Progenitor cell of endocrine pancreas (in vitro differentiated cells): ENCODE results near the gene REXO1. TPM values are rescaled to one million over a fixed set of nuclear protein-coding genes. Genes with fewer than 3 reads are reported as not detected.

ENCODE experiments used
- DNase-seq: peaks from one replicate; pipeline ENCODE4 v3.0.0; 2021; ENCODE audit warnings: low spot score; ENCODE audit not compliant: unreplicated experiment
- H3K27ac Mint-ChIP-seq: 2 replicates; pipeline ENCODE4 v1.8.0; 2021; ENCODE audit warnings: mild to moderate bottlenecking, moderate library complexity, mixed read lengths
- H3K27me3 Mint-ChIP-seq: 2 replicates; pipeline ENCODE4 v1.8.0; 2021; ENCODE audit warnings: mixed read lengths
- H3K36me3 Mint-ChIP-seq: 2 replicates; pipeline ENCODE4 v1.8.0; 2022; ENCODE audit warnings: mixed read lengths; ENCODE audit not compliant: insufficient read depth
- H3K4me1 Mint-ChIP-seq: 2 replicates; pipeline ENCODE4 v1.8.0; 2021; ENCODE audit warnings: low read depth, mixed read lengths
- H3K4me3 Mint-ChIP-seq: 2 replicates; pipeline ENCODE4 v1.8.0; 2021; ENCODE audit warnings: low read depth, mild to moderate bottlenecking, moderate library complexity, mixed read lengths
- H3K9me3 Mint-ChIP-seq: 2 replicates; pipeline ENCODE4 v1.8.0; 2021; ENCODE audit warnings: low read depth, mixed read lengths
- CTCF ChIP-seq: fragments of 200-600 bp; sonication (generic); IDR thresholded peaks from one replicate; pipeline ENCODE4 v1.5.0; 2021; ENCODE audit warnings: antibody characterized with exemption, mild to moderate bottlenecking; ENCODE audit not compliant: unreplicated experiment
- total RNA-seq: library from RNA; stranded (reverse); gene quantifications from 2 replicates; pipeline ENCODE4 v1.2.1, GENCODE V29; 2021

The REXO1 gene
- total RNA-seq, 1 donor from 2014 or later, result 42.8 TPM

- no peak overlapping the region for H3K27ac Mint-ChIP-seq
- H3K36me3 Mint-ChIP-seq, result no peaks in the 10 kb centered on the region
- H3K9me3 Mint-ChIP-seq, result no peaks in the 10 kb centered on the region
- H3K4me3 Mint-ChIP-seq, result no peak overlapping the region
- no peaks in the 10 kb centered on the region for H3K4me1 Mint-ChIP-seq
- no peak for TF ChIP-seq CTCF
- DNase-seq, result no peak
- H3K27me3 Mint-ChIP-seq, result peaks cover 3% of the 10 kb centered on the region
Measured at GRCh38 chr19:1791879-1792278, 56.4 kb downstream of the REXO1 start.

- H3K4me3 Mint-ChIP-seq, result no peak overlapping the region
- no peak for DNase-seq
- TF ChIP-seq CTCF, result no peak
- H3K27me3 Mint-ChIP-seq, result peaks cover 3% of the 10 kb centered on the region
- no peaks in the 10 kb centered on the region for H3K4me1 Mint-ChIP-seq
- no peaks in the 10 kb centered on the region for H3K9me3 Mint-ChIP-seq
- no peaks in the 10 kb centered on the region for H3K36me3 Mint-ChIP-seq
- H3K27ac Mint-ChIP-seq, result no peak overlapping the region
Measured at GRCh38 chr19:1790054-1790792, 58.1 kb downstream of the REXO1 start.

GRCh38 chr19:1789261-1790041 lies 58.8 kb downstream of the REXO1 start:
- no peak overlapping the region for H3K4me3 Mint-ChIP-seq

GRCh38 chr19:1787116-1787515 lies 61.2 kb downstream of the REXO1 start:
- peaks cover 12% of the 10 kb centered on the region for H3K27me3 Mint-ChIP-seq
- peaks cover 6% of the 10 kb centered on the region for H3K36me3 Mint-ChIP-seq
- H3K9me3 Mint-ChIP-seq, result no peaks in the 10 kb centered on the region
- H3K4me3 Mint-ChIP-seq, result no peak overlapping the region
- H3K27ac Mint-ChIP-seq, result no peak overlapping the region
- no peak for TF ChIP-seq CTCF
- no peak for DNase-seq
- H3K4me1 Mint-ChIP-seq, result no peaks in the 10 kb centered on the region

More at GRCh38 chr19:1789261-1790041, 58.8 kb downstream of the REXO1 start:
- H3K4me1 Mint-ChIP-seq, result no peaks in the 10 kb centered on the region
- peaks cover 3% of the 10 kb centered on the region for H3K27me3 Mint-ChIP-seq
- no peak for DNase-seq
- no peaks in the 10 kb centered on the region for H3K36me3 Mint-ChIP-seq
- no peaks in the 10 kb centered on the region for H3K9me3 Mint-ChIP-seq
- TF ChIP-seq CTCF, result no peak
- H3K27ac Mint-ChIP-seq, result no peak overlapping the region

- no peak for TF ChIP-seq CTCF
- peaks cover 6% of the 10 kb centered on the region for H3K36me3 Mint-ChIP-seq
- no peaks in the 10 kb centered on the region for H3K4me1 Mint-ChIP-seq
- no peak overlapping the region for H3K4me3 Mint-ChIP-seq
- no peak for DNase-seq
- H3K27ac Mint-ChIP-seq, result no peak overlapping the region
- peaks cover 12% of the 10 kb centered on the region for H3K27me3 Mint-ChIP-seq
- no peaks in the 10 kb centered on the region for H3K9me3 Mint-ChIP-seq
Measured at GRCh38 chr19:1786668-1787067, 61.6 kb downstream of the REXO1 start.
